Measurements from ENCODE around the gene WDR7. TPM values are rescaled to one million over a fixed set of nuclear protein-coding genes. Genes with fewer than 3 reads are reported as not detected.

The WDR7 gene
- total and polyA plus RNA-seq, 2 of the 4 experiments (the other 2 are of a cell fraction) = 3.7 to 23.3 TPM

- no TSS peak for BruUV-seq (replicated peaks)
- Histone ChIP-seq H2BK15ac (ENCODE audit: low read depth, low read length) (no peak overlapping the region), H3K14ac (replicated peaks; ENCODE audit: low read depth, low read length) (no peak overlapping the region), H3K18ac (ENCODE audit: low read depth, low read length) (no peak overlapping the region), H4K8ac (ENCODE audit: low read depth in 2 of 2, low read length in 2 of 2) (no peak overlapping the region), H3K9ac (ENCODE audit: low read depth, low read length) (no peak overlapping the region), H2BK120ac (ENCODE audit: low read depth, low read length) (no peak overlapping the region), H3K9me3 (ENCODE audit: control insufficient read depth, insufficient read depth, low read length) (no peaks in the 10 kb centered on the region), H3K4me2 (ENCODE audit: low read depth, low read length) (no peak overlapping the region), H3K23ac (ENCODE audit: low read depth, low read length) (no peak overlapping the region), H3K9me1 (ENCODE audit: insufficient read depth, low read length) (no peaks in the 10 kb centered on the region), H2BK5ac (ENCODE audit: low read depth, low read length, poor library complexity, severe bottlenecking) (no peak overlapping the region), H2AK9ac (replicated peaks; ENCODE audit: low read depth, low read length, poor library complexity) (no peak overlapping the region), H3K27ac (ENCODE audit: insufficient read depth, low read length) (no peak overlapping the region), H3K27me3 (ENCODE audit: control insufficient read depth, insufficient read depth, low read length) (no peaks in the 10 kb centered on the region), H3K4me1 (ENCODE audit: control insufficient read depth, insufficient read depth, low read length) (no peaks in the 10 kb centered on the region; the same call in 1 of the 2 replicates), H3K56ac (ENCODE audit: extremely low read depth, insufficient read depth, low read length) (no peak overlapping the region), H3K4ac (ENCODE audit: low read depth, low read length) (no peak overlapping the region), H3K36me3 (ENCODE audit: control insufficient read depth, insufficient read depth, low read length) (no peaks in the 10 kb centered on the region), H2BK20ac (ENCODE audit: low read depth, low read length) (no peak overlapping the region), H4K5ac (ENCODE audit: low read depth, low read length) (no peak overlapping the region), H3K79me1 (ENCODE audit: low read depth in 1 of 2, low read length in 2 of 2) (no peaks in the 10 kb centered on the region), H4K91ac (ENCODE audit: insufficient read depth, low read depth, low read length) (no peak overlapping the region), H2AK5ac (ENCODE audit: low read depth, low read length) (no peak overlapping the region), H2AFZ (replicated peaks; ENCODE audit: low read length, poor library complexity) (no peak overlapping the region), H3K4me3 (ENCODE audit: insufficient read depth, low read depth, low read length) (no peak overlapping the region), H4K20me1 (ENCODE audit: insufficient read depth, low read length) (no peaks in the 10 kb centered on the region)
- intact Hi-C loops (cut with micrococcal nuclease) (loop anchor here (10.0 kb wide), 2 partner anchors 136 to 346 kb away; no protein-coding TSS in a partner anchor), dilution Hi-C loops (cut with HindIII; ENCODE audit: low sequenced_read_pairs, unreplicated experiment) (no loop called here), in situ Hi-C loops (cut with MboI; ENCODE audit: low sequenced_read_pairs) (no loop called here)
- whole genome bisulfite sequencing, 2 experiments (ENCODE audit: extremely low coverage in 2 of 2, insufficient read length in 1 of 2) = no CpG with 5 or more reads among the region's 2 CpGs
- ChIA-PET CTCF (interaction anchor here (0.6 to 1.6 kb wide), 8 partner anchors 9 to 266 kb away, joined by 3 to 7 read pairs (median 3); no protein-coding TSS in a partner anchor), POLR2A (ENCODE audit: unreplicated experiment) (no interaction called here)
- peak; percentile 85 for ATAC-seq (ENCODE audit: low read depth)
- peak; percentile 73 for DNase-seq
- TF ChIP-seq FOS (IDR thresholded peaks at IDR 0.05; ENCODE audit: low read depth, low read length) (no peak), MAFK (IDR thresholded peaks at IDR 0.05; ENCODE audit: low read depth, low read length) (peak; percentile 44), CTCF (conservative IDR thresholded peaks at IDR 0.05; ENCODE audit: low read depth, low read length) (peak; percentile 71), NFE2L2 (IDR thresholded peaks at IDR 0.05; ENCODE audit: low read depth, low read length) (no peak), CHD1 (IDR thresholded peaks at IDR 0.05; ENCODE audit: low read depth, low read length) (no peak), SMC3 (IDR thresholded peaks at IDR 0.05; ENCODE audit: low read depth, low read length) (peak; percentile 67), USF2 (IDR thresholded peaks at IDR 0.05; ENCODE audit: low read depth, low read length) (no peak), RAD21 (IDR thresholded peaks at IDR 0.05; ENCODE audit: low read length) (peak; percentile 72), POLR2A (IDR thresholded peaks at IDR 0.05; ENCODE audit: low read depth, low read length) (no peak), MXI1 (IDR thresholded peaks at IDR 0.05; ENCODE audit: borderline replicate concordance, low read depth, low read length) (no peak), BHLHE40 (IDR thresholded peaks at IDR 0.05; ENCODE audit: low read depth, low read length) (no peak), MAZ (IDR thresholded peaks at IDR 0.05; ENCODE audit: borderline replicate concordance, low read depth, low read length) (no peak), CEBPB (IDR thresholded peaks at IDR 0.05; ENCODE audit: low read depth, low read length) (no peak), ELK1 (IDR thresholded peaks at IDR 0.05; ENCODE audit: borderline replicate concordance, low read depth, low read length) (no peak), RCOR1 (IDR thresholded peaks at IDR 0.05; ENCODE audit: insufficient replicate concordance, low read length) (no peak), RFX5 (IDR thresholded peaks at IDR 0.05; ENCODE audit: low read depth, low read length) (no peak)
Observed at GRCh38 chr18:56869189-56869777, 218.1 kb downstream of the WDR7 start.
